GM23338 (cell line): ENCODE results near the gene SYT9.

Experiments used
- CREB1 ChIP-seq: fragments of 250-450 bp; sonication (Bioruptor Pico); IDR thresholded peaks from 2 replicates; pipeline ENCODE4 v1.5.0; 2020; ENCODE audit warnings: low read depth, mild to moderate bottlenecking, moderate library complexity
- JUNB ChIP-seq: IDR thresholded peaks from one replicate; pipeline ENCODE4 v1.6.1; 2016; ENCODE audit warnings: antibody characterized with exemption; ENCODE audit not compliant: unreplicated experiment
- TF ChIP-seq, protein P1 (sequence below), 2 experiments: fragments of 200-600 bp in 1 of 2; sonication (generic) in 1 of 2; conservative IDR thresholded peaks; 2 replicates each; pipeline versions ENCODE4 v1.5.1 to v1.6.1; 2016 to 2017; ENCODE audit warnings: antibody characterized with exemption in 2 of 2, low read depth in 2 of 2, mild to moderate bottlenecking in 2 of 2, moderate library complexity in 1 of 2
- TF ChIP-seq, protein P2 (sequence below): IDR thresholded peaks from one replicate; pipeline ENCODE4 v1.6.1; 2018; ENCODE audit warnings: antibody characterized with exemption; ENCODE audit not compliant: unreplicated experiment

DNA sequence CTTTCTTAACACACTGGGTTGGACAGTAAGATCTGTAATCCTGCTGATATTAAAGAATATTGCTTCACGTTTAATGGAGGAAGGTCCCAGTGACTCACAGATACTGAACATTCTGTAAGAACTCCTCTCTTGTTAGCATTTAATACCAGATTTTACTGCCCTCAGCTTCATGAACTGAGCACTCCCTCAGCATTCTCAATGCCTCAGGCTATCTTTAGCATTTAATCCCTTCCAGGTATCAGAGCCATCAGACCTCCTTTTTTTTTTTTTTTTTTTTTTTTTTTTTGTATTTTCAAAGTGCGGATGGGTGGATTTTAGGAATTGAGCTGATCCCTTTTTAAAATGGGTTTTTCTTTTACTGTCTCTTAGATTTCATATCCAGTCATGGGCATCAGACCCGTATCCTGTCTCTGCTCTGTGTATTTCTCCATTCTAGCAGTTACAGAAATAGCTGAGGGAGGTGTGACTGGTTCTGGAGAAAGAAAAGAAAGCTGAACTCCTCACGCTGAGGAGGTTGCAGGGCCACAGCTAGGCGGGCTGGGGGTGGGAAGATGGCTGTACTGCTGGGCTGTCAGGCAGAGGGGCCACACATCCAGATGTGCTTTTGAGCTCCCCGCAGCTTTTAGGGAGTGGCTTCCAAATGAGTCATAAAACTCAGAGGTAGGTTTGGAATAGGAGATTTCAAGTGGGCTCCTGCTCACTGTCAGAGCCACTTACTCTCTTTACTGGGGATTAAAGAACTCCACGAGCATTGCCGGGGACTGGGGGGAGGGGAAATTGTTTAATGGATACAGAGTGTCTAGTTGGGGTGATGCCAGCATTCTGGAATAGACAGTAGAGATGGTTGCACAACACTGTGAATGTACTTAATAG is 97.0 kb downstream of the SYT9 start:
- TF ChIP-seq, protein P1, sequence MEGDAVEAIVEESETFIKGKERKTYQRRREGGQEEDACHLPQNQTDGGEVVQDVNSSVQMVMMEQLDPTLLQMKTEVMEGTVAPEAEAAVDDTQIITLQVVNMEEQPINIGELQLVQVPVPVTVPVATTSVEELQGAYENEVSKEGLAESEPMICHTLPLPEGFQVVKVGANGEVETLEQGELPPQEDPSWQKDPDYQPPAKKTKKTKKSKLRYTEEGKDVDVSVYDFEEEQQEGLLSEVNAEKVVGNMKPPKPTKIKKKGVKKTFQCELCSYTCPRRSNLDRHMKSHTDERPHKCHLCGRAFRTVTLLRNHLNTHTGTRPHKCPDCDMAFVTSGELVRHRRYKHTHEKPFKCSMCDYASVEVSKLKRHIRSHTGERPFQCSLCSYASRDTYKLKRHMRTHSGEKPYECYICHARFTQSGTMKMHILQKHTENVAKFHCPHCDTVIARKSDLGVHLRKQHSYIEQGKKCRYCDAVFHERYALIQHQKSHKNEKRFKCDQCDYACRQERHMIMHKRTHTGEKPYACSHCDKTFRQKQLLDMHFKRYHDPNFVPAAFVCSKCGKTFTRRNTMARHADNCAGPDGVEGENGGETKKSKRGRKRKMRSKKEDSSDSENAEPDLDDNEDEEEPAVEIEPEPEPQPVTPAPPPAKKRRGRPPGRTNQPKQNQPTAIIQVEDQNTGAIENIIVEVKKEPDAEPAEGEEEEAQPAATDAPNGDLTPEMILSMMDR (conservative IDR thresholded peaks at IDR 0.05; ENCODE audit: low read depth in 2 of 2) = no peak
- no peak for TF ChIP-seq JUNB
- TF ChIP-seq, protein P2, sequence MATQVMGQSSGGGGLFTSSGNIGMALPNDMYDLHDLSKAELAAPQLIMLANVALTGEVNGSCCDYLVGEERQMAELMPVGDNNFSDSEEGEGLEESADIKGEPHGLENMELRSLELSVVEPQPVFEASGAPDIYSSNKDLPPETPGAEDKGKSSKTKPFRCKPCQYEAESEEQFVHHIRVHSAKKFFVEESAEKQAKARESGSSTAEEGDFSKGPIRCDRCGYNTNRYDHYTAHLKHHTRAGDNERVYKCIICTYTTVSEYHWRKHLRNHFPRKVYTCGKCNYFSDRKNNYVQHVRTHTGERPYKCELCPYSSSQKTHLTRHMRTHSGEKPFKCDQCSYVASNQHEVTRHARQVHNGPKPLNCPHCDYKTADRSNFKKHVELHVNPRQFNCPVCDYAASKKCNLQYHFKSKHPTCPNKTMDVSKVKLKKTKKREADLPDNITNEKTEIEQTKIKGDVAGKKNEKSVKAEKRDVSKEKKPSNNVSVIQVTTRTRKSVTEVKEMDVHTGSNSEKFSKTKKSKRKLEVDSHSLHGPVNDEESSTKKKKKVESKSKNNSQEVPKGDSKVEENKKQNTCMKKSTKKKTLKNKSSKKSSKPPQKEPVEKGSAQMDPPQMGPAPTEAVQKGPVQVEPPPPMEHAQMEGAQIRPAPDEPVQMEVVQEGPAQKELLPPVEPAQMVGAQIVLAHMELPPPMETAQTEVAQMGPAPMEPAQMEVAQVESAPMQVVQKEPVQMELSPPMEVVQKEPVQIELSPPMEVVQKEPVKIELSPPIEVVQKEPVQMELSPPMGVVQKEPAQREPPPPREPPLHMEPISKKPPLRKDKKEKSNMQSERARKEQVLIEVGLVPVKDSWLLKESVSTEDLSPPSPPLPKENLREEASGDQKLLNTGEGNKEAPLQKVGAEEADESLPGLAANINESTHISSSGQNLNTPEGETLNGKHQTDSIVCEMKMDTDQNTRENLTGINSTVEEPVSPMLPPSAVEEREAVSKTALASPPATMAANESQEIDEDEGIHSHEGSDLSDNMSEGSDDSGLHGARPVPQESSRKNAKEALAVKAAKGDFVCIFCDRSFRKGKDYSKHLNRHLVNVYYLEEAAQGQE = no peak
- no peak for TF ChIP-seq CREB1
